GDM1 (cell line): ENCODE results near the gene EVA1C.
"Not testable (repeated sequence)": the region's sequence is repeated elsewhere in the genome, so short reads cannot be mapped to it uniquely, and the experiment has no call there.

ENCODE experiments used
- DNase-seq: peaks from one replicate; lab custom pipeline; 2025; lab: John Stamatoyannopoulos, UW

Gene EVA1C

GRCh38 chr21:32412162-32413014 is at the start of gene EVA1C:
TSS of gene EVA1C (plus strand) at chr21:32412706. CDS start at chr21:32412854, 148 bp downstream.
- no peak for DNase-seq

GRCh38 chr21:32364387-32364786 is 48.1 kb upstream of the EVA1C start:
- DNase-seq, result no peak

GRCh38 chr21:32364796-32365195 is 47.7 kb upstream of the EVA1C start:
- DNase-seq, result no peak

- no peak for DNase-seq
Observed at GRCh38 chr21:32366191-32366590, 46.3 kb upstream of the EVA1C start.

- no peak for DNase-seq
Observed at GRCh38 chr21:32367158-32367557, 45.3 kb upstream of the EVA1C start.

GRCh38 chr21:32368386-32368785 is 44.1 kb upstream of the EVA1C start:
- no peak for DNase-seq

GRCh38 chr21:32368961-32369360 is 43.5 kb upstream of the EVA1C start:
- not testable (repeated sequence) for DNase-seq

- no peak for DNase-seq
Observed at GRCh38 chr21:32370998-32371766, 41.3 kb upstream of the EVA1C start.

- DNase-seq, result no peak
Observed at GRCh38 chr21:32371913-32372314, 40.6 kb upstream of the EVA1C start.

GRCh38 chr21:32372755-32373154 is 39.8 kb upstream of the EVA1C start:
- DNase-seq, result no peak

GRCh38 chr21:32377506-32377905 is 35.0 kb upstream of the EVA1C start:
- DNase-seq, result no peak

GRCh38 chr21:32377991-32378390 is 34.5 kb upstream of the EVA1C start:
- no peak for DNase-seq

GRCh38 chr21:32378956-32379355 is 33.5 kb upstream of the EVA1C start:
- no peak for DNase-seq

- DNase-seq, result no peak
Observed at GRCh38 chr21:32380940-32381339, 31.6 kb upstream of the EVA1C start.

- no peak for DNase-seq
Observed at GRCh38 chr21:32381571-32381970, 30.9 kb upstream of the EVA1C start.

- no peak for DNase-seq
Observed at GRCh38 chr21:32382108-32382644, 30.3 kb upstream of the EVA1C start.

GRCh38 chr21:32383812-32384211 is 28.7 kb upstream of the EVA1C start:
- DNase-seq, result no peak

GRCh38 chr21:32386195-32386870 is 26.2 kb upstream of the EVA1C start:
- DNase-seq, result no peak

GRCh38 chr21:32387151-32387550 is 25.4 kb upstream of the EVA1C start:
- DNase-seq, result no peak

GRCh38 chr21:32388306-32388705 is 24.2 kb upstream of the EVA1C start:
- no peak for DNase-seq

GRCh38 chr21:32389337-32390015 is 23.0 kb upstream of the EVA1C start:
- no peak for DNase-seq
